GM12864 (cell line): Measurements from ENCODE around the gene SNORC.

Source experiments
- DNase-seq: peaks from one replicate; pipeline ENCODE4 v3.0.0-alpha.2; 2011; ENCODE audit warnings: low read depth
- H3K4me3 ChIP-seq: 2 replicates; pipeline ENCODE4 v1.5.1; 2011; ENCODE audit warnings: mild to moderate bottlenecking, low read depth, low read length, control low read depth
- CTCF ChIP-seq: IDR thresholded peaks from 2 replicates; pipeline ENCODE4 v1.5.1; 2011; ENCODE audit warnings: low read depth, mild to moderate bottlenecking, moderate library complexity, low read length, control low read depth, inconsistent platforms; ENCODE audit errors: missing control alignments

Gene SNORC

GRCh38 chr2:232869138-232870017, 686 bp upstream of the SNORC start:
- no peak overlapping the region for H3K4me3 ChIP-seq
- no peak for DNase-seq
- no peak for TF ChIP-seq CTCF

DNA sequence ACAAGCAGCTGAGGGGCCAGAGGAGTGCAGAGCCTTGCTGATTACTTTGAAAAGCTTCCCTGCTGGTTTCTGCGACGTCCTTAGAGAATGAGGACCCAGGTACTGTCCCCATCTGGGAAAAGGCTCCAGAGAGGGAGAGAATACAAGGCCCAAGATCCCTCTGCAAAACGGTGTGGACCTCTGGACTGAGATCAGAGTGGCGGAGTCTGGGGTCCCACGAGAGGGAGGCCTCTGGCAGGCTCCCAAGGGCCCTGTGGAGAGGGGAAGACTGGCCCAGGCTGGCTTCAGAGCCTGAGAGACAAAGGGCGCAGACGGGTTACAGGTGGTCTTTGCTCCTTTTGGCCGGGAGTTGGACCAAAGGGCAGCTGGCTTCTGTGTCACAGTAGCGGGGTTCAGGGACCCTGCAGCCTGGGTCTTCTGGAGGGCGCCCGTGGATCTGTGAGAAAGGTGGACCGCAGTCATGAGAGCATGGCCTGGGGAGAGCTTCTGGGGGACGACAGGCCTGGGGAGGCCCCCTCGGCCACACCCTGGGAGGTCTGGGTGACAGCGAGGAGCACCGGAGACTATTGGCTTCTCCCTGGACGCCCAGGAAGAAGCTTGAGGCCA, 805 bp downstream of the SNORC start:
- H3K4me3 ChIP-seq: no peak overlapping the region
- TF ChIP-seq CTCF: no peak
- DNase-seq: no peak

DNA sequence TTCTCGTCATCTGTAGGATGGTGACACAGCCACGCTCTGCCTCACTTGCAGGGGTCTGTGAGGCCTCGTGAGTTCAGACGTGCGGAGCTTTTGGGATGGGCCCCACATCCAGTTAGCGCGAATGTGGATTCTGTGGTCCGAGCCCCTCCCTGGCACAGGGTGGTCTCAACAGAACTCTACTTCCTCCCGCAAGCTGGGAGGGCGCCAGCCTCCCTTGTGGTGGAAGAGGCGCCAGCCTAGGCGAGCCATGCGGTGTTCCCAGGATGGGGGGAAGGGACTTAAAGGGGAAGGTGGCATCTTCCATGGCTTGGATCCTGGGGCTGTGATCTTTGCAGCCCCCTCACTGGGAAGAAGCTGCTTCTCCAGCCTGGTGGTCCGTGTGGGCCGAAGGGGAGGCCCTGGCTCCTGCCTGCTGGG, 1.4 kb downstream of the SNORC start:
- TF ChIP-seq CTCF: no peak

DNA sequence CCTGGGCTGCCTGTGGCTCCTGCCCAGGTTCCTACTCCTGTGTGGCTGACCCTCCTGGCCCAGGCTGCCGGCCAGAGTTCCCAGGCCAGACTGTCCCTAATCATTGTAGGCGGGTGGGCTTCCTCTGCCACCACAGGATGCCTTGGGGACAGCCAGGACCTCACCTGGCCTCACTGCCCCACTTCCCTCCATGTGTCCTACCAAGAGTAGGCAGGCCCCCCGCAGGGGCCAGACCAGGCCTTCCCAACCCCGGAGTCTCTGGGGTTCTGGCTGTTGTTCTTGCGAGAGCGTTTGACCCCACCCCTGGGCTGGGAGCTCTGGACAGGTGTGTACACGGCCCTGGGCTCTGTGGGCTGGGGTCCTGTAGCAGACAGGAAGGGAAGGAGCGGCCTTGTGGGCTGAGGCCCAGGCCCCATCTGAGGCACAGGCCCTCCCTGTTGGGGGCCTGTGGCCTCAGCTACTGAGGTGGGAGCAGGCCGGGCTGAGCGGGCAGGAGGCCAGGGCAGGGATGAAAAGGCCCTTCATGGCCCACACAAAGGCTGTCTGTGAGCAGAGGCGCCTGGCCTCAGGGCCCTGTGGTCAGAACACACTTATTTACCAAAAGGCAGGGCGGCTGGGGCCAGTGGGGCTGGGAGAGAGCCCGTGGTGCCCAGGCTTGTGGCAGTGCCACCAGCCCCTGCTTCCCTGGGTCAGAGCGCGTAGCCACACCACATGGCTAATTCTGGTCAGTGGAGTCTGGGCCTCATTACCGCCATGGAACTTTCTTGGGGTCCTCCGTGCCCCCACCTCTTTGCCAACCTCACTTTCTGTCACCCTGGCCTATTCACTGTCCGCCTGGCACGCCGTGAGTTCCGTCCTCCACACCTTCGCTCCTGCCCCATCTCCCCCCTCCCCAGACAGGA, 2.0 kb downstream of the SNORC start:
- no peak for DNase-seq
- no peak overlapping the region for H3K4me3 ChIP-seq
- TF ChIP-seq CTCF: no peak

More for the DNA sequence above, 1.4 kb downstream of the SNORC start:
- no peak for DNase-seq
- H3K4me3 ChIP-seq: no peak overlapping the region

DNA sequence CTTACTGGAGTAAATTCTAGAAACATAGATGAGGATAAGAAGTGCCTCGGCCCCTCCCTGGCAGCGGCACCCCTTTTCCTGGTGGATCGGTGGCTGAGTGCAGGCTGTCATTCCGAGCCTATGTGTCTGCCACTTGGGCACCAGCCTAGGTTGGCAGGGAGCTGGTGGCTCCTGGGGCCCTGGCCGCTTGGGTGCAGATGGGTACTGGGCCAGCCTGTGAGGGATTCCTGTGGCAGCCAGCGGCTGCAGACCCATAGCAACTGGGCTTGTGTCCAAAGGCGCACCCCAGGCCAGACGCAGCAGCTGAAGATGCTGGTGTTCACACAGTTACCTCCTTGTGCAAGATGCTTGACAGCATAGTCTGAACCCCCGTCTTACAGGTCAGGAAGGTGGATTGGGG, 2.8 kb downstream of the SNORC start:
- TF ChIP-seq CTCF: no peak
- no peak overlapping the region for H3K4me3 ChIP-seq

DNA sequence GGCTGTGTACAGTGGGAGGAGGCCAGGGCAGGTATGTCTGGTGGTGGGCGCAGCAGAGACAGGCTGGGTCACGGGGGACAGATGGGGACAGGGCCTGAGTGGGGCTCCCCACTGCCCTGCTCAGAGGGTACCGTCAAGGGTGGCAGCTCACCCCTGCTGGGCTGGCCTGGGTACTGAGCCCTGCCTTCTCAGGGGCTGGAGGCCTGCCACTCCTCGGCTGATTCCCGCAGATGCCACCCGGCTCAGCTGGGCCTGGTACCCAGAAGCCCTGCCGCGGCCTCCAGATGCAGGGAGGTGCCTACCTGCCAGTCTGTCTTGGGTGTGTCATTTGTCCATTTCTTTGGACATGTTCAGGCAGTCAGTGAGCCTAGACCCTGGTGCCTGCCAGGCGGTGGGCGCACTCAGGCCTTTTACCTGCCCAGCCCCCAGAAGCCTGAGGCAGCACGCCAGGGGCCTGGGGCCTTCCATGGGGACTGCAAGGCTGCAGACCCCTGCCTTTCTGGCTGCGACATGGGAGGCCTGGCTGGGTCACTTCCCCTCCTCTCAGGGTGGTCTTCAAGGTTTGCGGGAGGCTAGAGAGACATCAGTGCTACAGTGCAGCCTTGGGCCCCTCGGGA, 3.3 kb downstream of the SNORC start:
- no peak overlapping the region for H3K4me3 ChIP-seq
- TF ChIP-seq CTCF: no peak
- no peak for DNase-seq

More for the DNA sequence above, 2.8 kb downstream of the SNORC start:
- DNase-seq: no peak
